GM19193 (cell line): ENCODE data around the gene CPNE4.

Experiments
- POLR2A ChIP-seq: IDR thresholded peaks from 4 replicates; pipeline ENCODE4 v1.6.1; 2011; ENCODE audit not compliant: insufficient read depth, insufficient read length; ENCODE audit errors: extremely low read depth

Gene CPNE4

GRCh38 chr3:131699001-131699400 lies 335.8 kb downstream of the CPNE4 start:
- TF ChIP-seq POLR2A: no peak

GRCh38 chr3:131694376-131694775 lies 340.4 kb downstream of the CPNE4 start:
- no peak for TF ChIP-seq POLR2A

- TF ChIP-seq POLR2A: no peak
Measured at GRCh38 chr3:131692356-131692755, 342.5 kb downstream of the CPNE4 start.

GRCh38 chr3:131690800-131691199 lies 344.0 kb downstream of the CPNE4 start:
- TF ChIP-seq POLR2A: no peak

- TF ChIP-seq POLR2A: no peak
Measured at GRCh38 chr3:131688370-131688769, 346.4 kb downstream of the CPNE4 start.

- TF ChIP-seq POLR2A: no peak
Measured at GRCh38 chr3:131669600-131669999, 365.2 kb downstream of the CPNE4 start.

- TF ChIP-seq POLR2A: no peak
Measured at GRCh38 chr3:131658771-131659170, 376.0 kb downstream of the CPNE4 start.

- no peak for TF ChIP-seq POLR2A
Measured at GRCh38 chr3:131658115-131658514, 376.7 kb downstream of the CPNE4 start.

GRCh38 chr3:131655070-131655690 lies 379.6 kb downstream of the CPNE4 start:
- no peak for TF ChIP-seq POLR2A

GRCh38 chr3:131645638-131646037 lies 389.2 kb downstream of the CPNE4 start:
- no peak for TF ChIP-seq POLR2A

GRCh38 chr3:131636266-131636775 lies 398.5 kb downstream of the CPNE4 start:
- TF ChIP-seq POLR2A: no peak

GRCh38 chr3:131630807-131631206 lies 404.0 kb downstream of the CPNE4 start:
- no peak for TF ChIP-seq POLR2A

GRCh38 chr3:131630097-131630496 lies 404.7 kb downstream of the CPNE4 start:
- no peak for TF ChIP-seq POLR2A

GRCh38 chr3:131623431-131623830 lies 411.4 kb downstream of the CPNE4 start:
- TF ChIP-seq POLR2A: no peak

- TF ChIP-seq POLR2A: no peak
Measured at GRCh38 chr3:131622726-131623125, 412.1 kb downstream of the CPNE4 start.

GRCh38 chr3:131620977-131621376 lies 413.8 kb downstream of the CPNE4 start:
- TF ChIP-seq POLR2A: no peak

GRCh38 chr3:131619821-131620220 lies 415.0 kb downstream of the CPNE4 start:
- TF ChIP-seq POLR2A: no peak
